Measurements from ENCODE around the gene SSPN.

Gene SSPN

GRCh38 chr12:26185532-26186320 is 9.6 kb upstream of the SSPN start:
- DNase-seq, result no peak

- no peak for DNase-seq
Observed at GRCh38 chr12:26187014-26187798, 8.2 kb upstream of the SSPN start.

- DNase-seq, result no peak
Observed at GRCh38 chr12:26188127-26188526, 7.2 kb upstream of the SSPN start.

GRCh38 chr12:26188641-26189040 is 6.7 kb upstream of the SSPN start:
- no peak for DNase-seq

- no peak for DNase-seq
Observed at GRCh38 chr12:26192142-26192541, 3.2 kb upstream of the SSPN start.

GRCh38 chr12:26193539-26193938 is 1.8 kb upstream of the SSPN start:
- no peak for DNase-seq

GRCh38 chr12:26195641-26196420 is 458 bp downstream of the SSPN start:
- peak in 50 of 56 donors; percentile 35 to 85 (median 67) for DNase-seq

GRCh38 chr12:26196421-26196716 is 996 bp downstream of the SSPN start:
- DNase-seq, result peak in 5 of 56 donors; percentile 37 to 63 (median 55)

- DNase-seq, result peak in 1 of 56 donors; percentile 3
Observed at GRCh38 chr12:26197832-26198231, 2.5 kb downstream of the SSPN start.

- no peak for DNase-seq
Observed at GRCh38 chr12:26198742-26199141, 3.4 kb downstream of the SSPN start.

GRCh38 chr12:26203167-26203780 is 7.9 kb downstream of the SSPN start:
- no peak for DNase-seq

GRCh38 chr12:26204612-26205289 is 9.4 kb downstream of the SSPN start:
- DNase-seq, result peak in 4 of 56 donors; percentile 4 to 27 (median 20)

GRCh38 chr12:26205298-26205697 is 9.9 kb downstream of the SSPN start:
- DNase-seq, result no peak

GRCh38 chr12:26205941-26206340 is 10.6 kb downstream of the SSPN start:
- peak in 20 of 56 donors; percentile 9 to 59 (median 30) for DNase-seq

- DNase-seq, result no peak
Observed at GRCh38 chr12:26211331-26211730, 16.0 kb downstream of the SSPN start.

GRCh38 chr12:26212396-26212795 is 17.0 kb downstream of the SSPN start:
- DNase-seq, result no peak

GRCh38 chr12:26212988-26213387 is 17.6 kb downstream of the SSPN start:
- no peak for DNase-seq

- no peak for DNase-seq
Observed at GRCh38 chr12:26214121-26214520, 18.7 kb downstream of the SSPN start.

GRCh38 chr12:26219736-26220135 is 24.4 kb downstream of the SSPN start:
- no peak for DNase-seq

GRCh38 chr12:26224657-26225056 is 29.3 kb downstream of the SSPN start:
- DNase-seq, result no peak

- peak in 6 of 56 donors; percentile 39 to 68 (median 66) for DNase-seq
Observed at GRCh38 chr12:26226122-26226521, 30.7 kb downstream of the SSPN start.

Data from amygdala (tissue), 56 donors.